ENCODE results near the gene PES1.
"Not testable (repeated sequence)": the region's sequence is repeated elsewhere in the genome, so short reads cannot be mapped to it uniquely, and the experiment has no call there.

PES1 gene

GRCh38 chr22:30574095-30574981, 17.4 kb downstream of the PES1 start, which contains the start of gene GAL3ST1:
Gene GAL3ST1 (minus strand): TSS chr22:30574665. CDS start chr22:30557392, 17,273 bp downstream.
- peak; percentile 41 for DNase-seq

GRCh38 chr22:30573594-30574094, 18.1 kb downstream of the PES1 start:
- peak; percentile 41 for DNase-seq

GRCh38 chr22:30572840-30573593, 18.7 kb downstream of the PES1 start:
- no peak for DNase-seq

- DNase-seq: no peak
Measured at GRCh38 chr22:30572210-30572609, 19.5 kb downstream of the PES1 start.

GRCh38 chr22:30569674-30570202, 22.0 kb downstream of the PES1 start:
- DNase-seq: no peak

- DNase-seq: no peak
Measured at GRCh38 chr22:30568137-30568805, 23.4 kb downstream of the PES1 start.

DNA sequence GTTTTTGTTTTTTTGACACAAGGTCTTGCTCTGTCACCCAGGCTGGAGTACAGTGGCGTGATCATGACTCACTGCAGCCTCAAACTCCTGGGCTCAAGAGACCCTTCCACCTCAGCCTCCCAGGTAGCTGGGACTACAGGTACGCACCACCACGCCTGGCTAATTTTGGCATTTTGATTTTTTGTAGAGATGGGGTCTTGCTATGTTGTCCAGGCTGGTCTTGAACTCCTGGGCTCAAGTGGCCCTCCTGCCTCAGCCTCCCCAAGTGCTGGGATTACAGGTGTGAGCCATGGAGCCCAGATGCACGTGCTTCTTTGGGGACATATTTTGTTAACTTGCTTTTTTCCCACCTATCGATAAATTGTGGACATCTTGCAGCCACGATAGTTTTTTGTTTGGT, 24.4 kb downstream of the PES1 start:
- not testable (repeated sequence) for DNase-seq

- no peak for DNase-seq
Measured at GRCh38 chr22:30566125-30566524, 25.6 kb downstream of the PES1 start.

GRCh38 chr22:30565341-30565740, 26.4 kb downstream of the PES1 start:
- no peak for DNase-seq

GRCh38 chr22:30564761-30565119, 27.0 kb downstream of the PES1 start:
- peak; percentile 27 for DNase-seq

GRCh38 chr22:30564045-30564760, 27.5 kb downstream of the PES1 start:
- no peak for DNase-seq

- no peak for DNase-seq
Measured at GRCh38 chr22:30562366-30562765, 29.3 kb downstream of the PES1 start.

GRCh38 chr22:30561402-30562189, 30.1 kb downstream of the PES1 start:
- DNase-seq: no peak

DNA sequence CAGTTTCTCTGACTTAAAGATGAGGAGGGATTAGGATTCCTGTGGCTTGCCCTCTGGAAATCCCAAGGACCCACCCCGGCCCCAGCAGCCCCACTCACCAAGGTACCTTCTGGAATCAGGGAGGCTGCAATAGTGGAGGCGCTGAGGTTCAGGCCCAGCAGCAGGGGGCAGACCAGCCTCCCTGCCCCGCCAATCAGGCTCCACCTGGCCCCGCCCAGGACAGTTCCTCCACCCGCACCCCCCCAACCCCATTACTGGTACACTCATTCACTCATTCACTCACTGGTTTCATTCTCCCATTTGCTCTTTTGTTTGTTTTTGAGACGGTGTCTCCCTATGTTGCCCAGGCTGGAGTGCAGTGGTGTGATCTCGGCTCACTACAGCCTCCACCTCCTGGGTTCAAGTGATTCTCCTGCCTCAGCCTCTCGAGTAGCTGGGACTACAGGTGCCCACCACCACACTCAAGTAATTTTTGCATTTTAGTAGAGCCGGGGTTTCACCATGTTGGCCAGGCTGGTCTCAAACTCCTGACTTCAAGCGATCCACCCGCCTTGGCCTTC, 31.0 kb downstream of the PES1 start:
- not testable (repeated sequence) for DNase-seq

DNA sequence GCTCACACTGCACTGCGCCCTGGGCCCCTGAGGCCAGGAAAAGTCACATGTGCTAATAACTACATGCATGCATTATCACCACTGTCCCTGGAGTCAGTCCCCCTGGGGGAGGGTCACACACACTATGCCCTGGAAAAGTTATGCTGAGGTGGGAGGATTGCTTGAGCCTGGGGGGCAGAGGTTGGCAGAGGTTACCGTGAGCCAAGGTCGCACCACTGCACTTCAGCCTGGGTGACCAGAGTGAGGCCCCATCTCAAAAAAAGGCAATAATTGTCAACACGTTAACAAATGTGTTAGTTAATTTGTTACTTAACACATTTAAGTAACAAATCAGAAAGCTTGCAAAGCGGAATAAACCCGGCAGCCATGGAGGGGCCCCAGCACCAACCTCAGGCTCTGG, 31.8 kb downstream of the PES1 start:
- DNase-seq: no peak

GRCh38 chr22:30557243-30557642, 34.5 kb downstream of the PES1 start:
- DNase-seq: no peak

DNA sequence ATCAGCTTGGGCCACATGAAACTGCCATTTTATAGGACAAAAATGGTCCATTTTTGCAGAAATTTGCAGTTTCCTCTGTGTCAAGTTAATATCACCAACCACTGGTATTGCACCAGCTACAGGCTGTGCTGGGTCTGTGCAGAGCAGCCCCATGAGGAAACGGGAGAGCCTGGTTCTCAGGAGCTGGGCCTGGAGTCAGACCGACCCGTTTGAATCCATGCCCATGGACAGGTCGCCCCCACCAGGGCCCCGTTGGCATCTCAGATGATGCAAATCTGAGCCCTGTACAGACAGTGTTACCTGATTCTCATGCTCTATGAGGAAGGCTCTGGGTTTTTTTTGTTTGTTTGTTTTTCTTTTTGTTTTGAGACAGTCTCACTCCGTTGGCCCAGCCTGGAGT, 35.3 kb downstream of the PES1 start:
- DNase-seq: no peak

- no peak for DNase-seq
Measured at GRCh38 chr22:30555282-30556210, 36.2 kb downstream of the PES1 start.

DNA sequence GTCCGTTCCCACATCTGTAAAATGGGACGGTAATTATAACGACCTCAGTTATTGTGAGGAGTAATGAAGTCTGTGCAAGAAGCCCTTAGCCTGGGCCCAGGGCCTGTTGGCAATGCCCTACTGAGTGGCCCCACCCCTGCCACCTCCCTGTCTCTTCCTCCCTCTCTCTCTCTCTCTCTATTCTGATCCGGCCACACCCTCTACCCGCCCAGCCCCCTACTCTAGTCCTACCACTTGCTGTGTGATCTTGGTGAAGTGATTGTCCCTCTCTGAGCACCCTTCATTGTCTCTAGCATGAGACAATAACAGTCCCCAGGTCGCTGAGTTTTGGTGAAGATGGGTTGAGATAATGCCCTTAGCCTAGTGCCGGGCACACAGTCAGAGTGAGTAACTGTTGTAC, 37.7 kb downstream of the PES1 start:
- DNase-seq: no peak

- DNase-seq: no peak
Measured at GRCh38 chr22:30552719-30553118, 39.0 kb downstream of the PES1 start.

All from NCI-H146 (cell line).